HFFc6 (cell line): Measurements from ENCODE around the gene CYP27B1. TPM values are rescaled to one million over a fixed set of nuclear protein-coding genes. Genes with fewer than 3 reads are reported as not detected.

Source experiments
- DNase-seq: peaks from one replicate; pipeline ENCODE4 v3.0.0-alpha.2; 2018
- H3K27ac Mint-ChIP-seq: 2 replicates; pipeline ENCODE4 v1.8.0; 2020; ENCODE audit warnings: mild to moderate bottlenecking, mixed read lengths
- H3K27me3 Mint-ChIP-seq: 2 replicates; pipeline ENCODE4 v1.8.0; 2021; ENCODE audit warnings: mild to moderate bottlenecking, moderate library complexity, mixed read lengths; ENCODE audit not compliant: insufficient read depth
- H3K36me3 Mint-ChIP-seq: 2 replicates; pipeline ENCODE4 v1.8.0; 2021; ENCODE audit warnings: low read depth, mixed read lengths
- H3K4me1 Mint-ChIP-seq: 2 replicates; pipeline ENCODE4 v1.8.0; 2020; ENCODE audit warnings: low read depth, mixed read lengths
- H3K4me3 Mint-ChIP-seq: 2 replicates; pipeline ENCODE4 v1.8.0; 2020; ENCODE audit warnings: mild to moderate bottlenecking, moderate library complexity, mixed read lengths
- H3K9me3 Mint-ChIP-seq: 2 replicates; pipeline ENCODE4 v1.8.0; 2020; ENCODE audit warnings: mild to moderate bottlenecking, mixed read lengths
- CTCF ChIP-seq: fragments of 200-600 bp; sonication (generic); IDR thresholded peaks from 2 replicates; pipeline ENCODE4 v1.5.0; 2021; ENCODE audit warnings: antibody characterized with exemption, mild to moderate bottlenecking
- total RNA-seq, 6 experiments: library from RNA; stranded (reverse); fragmentation: NEBNext Ultra II Directional; extraction: Animal tissue kit (Norgen Biotek cat#: 25700); gene quantifications; 2 replicates in 1 of 6; 3 replicates in 5 of 6; pipeline ENCODE4 v1.2.3, GENCODE V29; 2021

The CYP27B1 gene
- total RNA-seq, 6 experiments from 2014 or later, result 0.57 to 1.8 (median 0.96) TPM

- DNase-seq, result peak; percentile 30
- H3K27me3 Mint-ChIP-seq, result peaks cover 19% of the 10 kb centered on the region
- peaks cover 34% of the 10 kb centered on the region for H3K4me1 Mint-ChIP-seq
- peak overlapping the region; percentile 30 for H3K27ac Mint-ChIP-seq
- no peak overlapping the region for H3K4me3 Mint-ChIP-seq
- H3K36me3 Mint-ChIP-seq, result no peaks in the 10 kb centered on the region
- TF ChIP-seq CTCF, result no peak
- H3K9me3 Mint-ChIP-seq, result no peaks in the 10 kb centered on the region
These were observed 32.3 kb downstream of the CYP27B1 start for GRCh38 chr12:57734591-57734990.

- peaks cover 14% of the 10 kb centered on the region for H3K27me3 Mint-ChIP-seq
- H3K36me3 Mint-ChIP-seq, result no peaks in the 10 kb centered on the region
- no peak overlapping the region for H3K27ac Mint-ChIP-seq
- H3K4me1 Mint-ChIP-seq, result peaks cover 34% of the 10 kb centered on the region
- TF ChIP-seq CTCF, result no peak
- no peak overlapping the region for H3K4me3 Mint-ChIP-seq
- DNase-seq, result no peak
- no peaks in the 10 kb centered on the region for H3K9me3 Mint-ChIP-seq
These were observed 33.0 kb downstream of the CYP27B1 start for GRCh38 chr12:57733928-57734327.

- Mint-ChIP-seq H3K9me3 (no peaks in the 10 kb centered on the region), H3K36me3 (no peaks in the 10 kb centered on the region), H3K4me1 (peaks cover 34% of the 10 kb centered on the region), H3K27me3 (peaks cover 14% of the 10 kb centered on the region), H3K27ac (no peak overlapping the region), H3K4me3 (no peak overlapping the region)
- TF ChIP-seq CTCF, result no peak
- DNase-seq, result no peak
These were observed 33.9 kb downstream of the CYP27B1 start for GRCh38 chr12:57732726-57733593.

GRCh38 chr12:57732270-57732669 lies 34.6 kb downstream of the CYP27B1 start:
- Mint-ChIP-seq H3K36me3 (no peaks in the 10 kb centered on the region; the same call in 1 of the 2 replicates), H3K27me3 (peaks cover 13% of the 10 kb centered on the region), H3K27ac (no peak overlapping the region), H3K4me1 (peaks cover 34% of the 10 kb centered on the region), H3K9me3 (no peaks in the 10 kb centered on the region), H3K4me3 (no peak overlapping the region)
- no peak for TF ChIP-seq CTCF
- no peak for DNase-seq

GRCh38 chr12:57731411-57732080 lies 35.3 kb downstream of the CYP27B1 start:
- H3K4me3 Mint-ChIP-seq, result no peak overlapping the region
- H3K9me3 Mint-ChIP-seq, result no peaks in the 10 kb centered on the region
- no peak for TF ChIP-seq CTCF
- no peaks in the 10 kb centered on the region; the same call in 1 of the 2 replicates for H3K36me3 Mint-ChIP-seq
- peaks cover 6% of the 10 kb centered on the region for H3K27me3 Mint-ChIP-seq
- H3K27ac Mint-ChIP-seq, result no peak overlapping the region
- no peak for DNase-seq
- H3K4me1 Mint-ChIP-seq, result peaks cover 29% of the 10 kb centered on the region
